A673 (cell line): Measurements from ENCODE around the gene DNASE2B.

Experiments used
- CTCF ChIP-seq: fragments of 300-800, 200-600 bp; sonication (generic); conservative IDR thresholded peaks from 2 replicates; pipeline ENCODE4 v1.5.1; 2017; ENCODE audit warnings: low read depth, mild to moderate bottlenecking, antibody characterized with exemption, low read length, moderate library complexity, mixed read lengths
- EZH2 ChIP-seq: fragments of 200-600 bp; sonication (generic); IDR thresholded peaks from 2 replicates; pipeline ENCODE4 v1.6.1; 2017; ENCODE audit warnings: borderline replicate concordance, low read depth, mild to moderate bottlenecking, mixed read lengths, antibody characterized with exemption, low read length; ENCODE audit not compliant: poor library complexity, severe bottlenecking

GRCh38 chr1:84406346-84406861, 8.1 kb downstream of the DNASE2B start:
- TF ChIP-seq CTCF (no peak), EZH2 (no peak)
